Endodermal cell (in vitro differentiated cells): ENCODE data around the gene SETDB2. TPM values are rescaled to one million over a fixed set of nuclear protein-coding genes. Genes with fewer than 3 reads are reported as not detected.

Experiments
- DNase-seq: peaks from one replicate; pipeline ENCODE4 v3.0.0-alpha.2; 2017
- H3K27ac ChIP-seq: 2 replicates; pipeline ENCODE4 v1.5.1; 2013; ENCODE audit warnings: mild to moderate bottlenecking, low read depth, low read length, moderate library complexity
- H3K27me3 ChIP-seq: 2 replicates; pipeline ENCODE4 v1.6.1; 2013; ENCODE audit warnings: mild to moderate bottlenecking, low read length, moderate library complexity; ENCODE audit not compliant: insufficient read depth, control insufficient read depth, poor library complexity, severe bottlenecking
- H3K36me3 ChIP-seq: 2 replicates; pipeline ENCODE4 v1.7.0; 2013; ENCODE audit warnings: mild to moderate bottlenecking, low read length, moderate library complexity; ENCODE audit not compliant: control insufficient read depth, insufficient read depth
- H3K4me1 ChIP-seq: one replicate; pipeline ENCODE4 v1.7.0; 2013; ENCODE audit warnings: low read length; ENCODE audit not compliant: control insufficient read depth, insufficient read depth
- H3K4me3 ChIP-seq: 2 replicates; pipeline ENCODE4 v1.5.1; 2013; ENCODE audit warnings: mild to moderate bottlenecking, low read length, moderate library complexity
- H3K9ac ChIP-seq: 2 replicates; pipeline ENCODE4 v1.6.1; 2013; ENCODE audit warnings: mild to moderate bottlenecking, low read length, moderate library complexity; ENCODE audit not compliant: poor library complexity, severe bottlenecking; ENCODE audit errors: extremely low read depth
- H3K9me3 ChIP-seq: 2 replicates; pipeline ENCODE4 v1.6.1; 2013; ENCODE audit warnings: mild to moderate bottlenecking, low read length, moderate library complexity; ENCODE audit not compliant: control insufficient read depth
- H3K27ac Mint-ChIP-seq: 2 replicates; pipeline ENCODE4 v1.8.0; 2020; ENCODE audit warnings: mixed read lengths
- H3K27me3 Mint-ChIP-seq: 2 replicates; pipeline ENCODE4 v1.8.0; 2021; ENCODE audit warnings: mild to moderate bottlenecking, mixed read lengths; ENCODE audit not compliant: insufficient read depth
- H3K36me3 Mint-ChIP-seq: 2 replicates; pipeline ENCODE4 v1.8.0; 2020; ENCODE audit warnings: low read depth, mixed read lengths
- H3K4me1 Mint-ChIP-seq: 2 replicates; pipeline ENCODE4 v1.8.0; 2020; ENCODE audit warnings: mixed read lengths
- H3K4me3 Mint-ChIP-seq: 2 replicates; pipeline ENCODE4 v1.8.0; 2020; ENCODE audit warnings: mild to moderate bottlenecking, moderate library complexity, mixed read lengths
- H3K9me3 Mint-ChIP-seq: 2 replicates; pipeline ENCODE4 v1.8.0; 2020; ENCODE audit warnings: mild to moderate bottlenecking, mixed read lengths
- WGBS, 2 experiments: methylation state at CpG; one replicate each; pipeline versions ENCODE4 v1.1.5 to v1.1.7; 2013; ENCODE audit warnings: missing lambda C conversion rate in 2 of 2, mixed read lengths in 1 of 2; ENCODE audit not compliant: insufficient coverage in 1 of 2, insufficient read length in 1 of 2; 5-methylcytosine and 5-hydroxymethylcytosine counted together
- total RNA-seq, 2 donors: library from RNA; stranded (reverse); fragmentation: NEBNext Ultra II Directional in 1 of 2; extraction: Animal tissue kit (Norgen Biotek cat#: 25700) in 1 of 2; gene quantifications; 2 replicates in 1 of 2; 3 replicates in 1 of 2; pipeline ENCODE4 v1.2.1, GENCODE V29; 2021
- TF ChIP-seq, protein P1 (sequence below): fragments of 200-600 bp; sonication (generic); conservative IDR thresholded peaks from 2 replicates; pipeline ENCODE4 v1.5.0; 2021; ENCODE audit warnings: antibody characterized with exemption, mild to moderate bottlenecking

SETDB2 gene
- total RNA-seq, 2 donors from 2014 or later: 7.8 to 9.5 TPM

DNA sequence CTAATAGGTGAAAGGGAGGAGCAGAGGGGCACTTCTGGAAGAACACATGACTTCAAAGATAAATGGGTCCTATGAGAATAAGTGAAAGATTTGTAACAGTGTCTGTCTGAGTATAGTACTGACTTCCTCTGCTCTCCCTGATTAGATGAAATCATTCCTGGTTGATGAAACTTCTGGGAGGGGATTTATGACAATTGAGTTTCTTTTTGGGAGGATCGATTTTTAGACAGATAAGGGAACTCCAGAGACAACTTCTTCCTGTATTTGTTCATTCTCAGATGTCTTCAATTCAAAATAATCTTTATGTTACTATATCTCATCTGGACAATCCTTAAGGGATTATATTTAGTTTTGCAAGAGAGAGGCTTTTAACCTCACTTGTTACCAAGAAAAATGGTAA is 20.0 kb downstream of the SETDB2 start:
- peaks cover 73% of the 10 kb centered on the region for H3K36me3 Mint-ChIP-seq
- no peaks in the 10 kb centered on the region for H3K4me1 ChIP-seq
- H3K9me3 ChIP-seq: peaks cover 53% of the 10 kb centered on the region
- 100% methylated on average over 1 of the region's 1 CpG; no CpG with 5 or more reads in 1 of the 2 experiments for WGBS, 2 experiments
- H3K27me3 ChIP-seq: no peaks in the 10 kb centered on the region
- no peak overlapping the region for H3K27ac ChIP-seq
- H3K4me3 ChIP-seq: no peak overlapping the region
- H3K27me3 Mint-ChIP-seq: no peaks in the 10 kb centered on the region
- no peak overlapping the region for H3K9ac ChIP-seq
- H3K4me1 Mint-ChIP-seq: no peaks in the 10 kb centered on the region
- H3K4me3 Mint-ChIP-seq: no peak overlapping the region
- TF ChIP-seq, protein P1, sequence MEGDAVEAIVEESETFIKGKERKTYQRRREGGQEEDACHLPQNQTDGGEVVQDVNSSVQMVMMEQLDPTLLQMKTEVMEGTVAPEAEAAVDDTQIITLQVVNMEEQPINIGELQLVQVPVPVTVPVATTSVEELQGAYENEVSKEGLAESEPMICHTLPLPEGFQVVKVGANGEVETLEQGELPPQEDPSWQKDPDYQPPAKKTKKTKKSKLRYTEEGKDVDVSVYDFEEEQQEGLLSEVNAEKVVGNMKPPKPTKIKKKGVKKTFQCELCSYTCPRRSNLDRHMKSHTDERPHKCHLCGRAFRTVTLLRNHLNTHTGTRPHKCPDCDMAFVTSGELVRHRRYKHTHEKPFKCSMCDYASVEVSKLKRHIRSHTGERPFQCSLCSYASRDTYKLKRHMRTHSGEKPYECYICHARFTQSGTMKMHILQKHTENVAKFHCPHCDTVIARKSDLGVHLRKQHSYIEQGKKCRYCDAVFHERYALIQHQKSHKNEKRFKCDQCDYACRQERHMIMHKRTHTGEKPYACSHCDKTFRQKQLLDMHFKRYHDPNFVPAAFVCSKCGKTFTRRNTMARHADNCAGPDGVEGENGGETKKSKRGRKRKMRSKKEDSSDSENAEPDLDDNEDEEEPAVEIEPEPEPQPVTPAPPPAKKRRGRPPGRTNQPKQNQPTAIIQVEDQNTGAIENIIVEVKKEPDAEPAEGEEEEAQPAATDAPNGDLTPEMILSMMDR: no peak
- DNase-seq: no peak
- peaks cover 59% of the 10 kb centered on the region for H3K36me3 ChIP-seq
- H3K9me3 Mint-ChIP-seq: peaks cover 48% of the 10 kb centered on the region
- H3K27ac Mint-ChIP-seq: no peak overlapping the region

DNA sequence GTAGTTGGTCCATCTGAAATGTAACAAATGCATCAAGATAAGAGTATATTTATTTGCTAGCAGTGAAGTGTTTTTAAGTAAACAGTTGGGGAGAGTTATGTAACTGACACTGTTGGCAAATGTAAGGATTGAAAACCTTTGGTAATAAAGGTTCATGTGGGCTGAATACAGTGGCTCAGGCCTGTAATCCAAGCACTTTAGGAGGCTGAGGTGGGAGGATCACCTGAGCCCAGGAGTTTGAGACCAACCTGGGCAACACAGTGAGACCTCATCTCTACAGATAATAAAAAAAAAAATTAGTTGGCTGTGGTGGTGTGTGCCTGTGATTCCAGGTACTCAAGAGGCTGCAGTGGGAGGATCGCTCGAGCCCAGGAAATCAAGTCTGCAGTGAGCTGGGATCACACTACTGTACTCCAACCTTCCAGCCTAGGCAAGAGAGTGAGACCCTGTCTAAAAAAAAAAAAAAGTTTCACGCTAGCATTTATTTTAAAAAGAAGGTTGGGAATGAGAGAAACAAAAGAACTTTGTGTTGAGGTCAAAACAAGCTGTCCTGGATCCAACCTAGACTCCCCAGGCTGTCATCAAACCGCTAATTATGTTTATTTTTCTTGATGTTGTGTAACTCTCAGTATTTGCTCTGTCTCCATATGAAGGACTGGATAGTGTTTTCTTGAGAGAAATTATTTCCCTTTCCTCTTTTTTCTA is 20.7 kb downstream of the SETDB2 start:
- WGBS, 2 experiments: 95% methylated on average over 4 of the region's 4 CpGs; no CpG with 5 or more reads in 1 of the 2 experiments
- no peaks in the 10 kb centered on the region for H3K4me1 ChIP-seq
- H3K4me3 ChIP-seq: no peak overlapping the region
- TF ChIP-seq, protein P1: no peak
- no peak for DNase-seq
- H3K36me3 Mint-ChIP-seq: peaks cover 73% of the 10 kb centered on the region
- no peaks in the 10 kb centered on the region for H3K27me3 Mint-ChIP-seq
- H3K9me3 Mint-ChIP-seq: peaks cover 48% of the 10 kb centered on the region
- no peaks in the 10 kb centered on the region for H3K27me3 ChIP-seq
- no peak overlapping the region for H3K27ac Mint-ChIP-seq
- peaks cover 53% of the 10 kb centered on the region for H3K9me3 ChIP-seq
- H3K9ac ChIP-seq: no peak overlapping the region
- H3K36me3 ChIP-seq: peaks cover 61% of the 10 kb centered on the region
- H3K4me3 Mint-ChIP-seq: no peak overlapping the region
- H3K27ac ChIP-seq: no peak overlapping the region
- no peaks in the 10 kb centered on the region for H3K4me1 Mint-ChIP-seq

DNA sequence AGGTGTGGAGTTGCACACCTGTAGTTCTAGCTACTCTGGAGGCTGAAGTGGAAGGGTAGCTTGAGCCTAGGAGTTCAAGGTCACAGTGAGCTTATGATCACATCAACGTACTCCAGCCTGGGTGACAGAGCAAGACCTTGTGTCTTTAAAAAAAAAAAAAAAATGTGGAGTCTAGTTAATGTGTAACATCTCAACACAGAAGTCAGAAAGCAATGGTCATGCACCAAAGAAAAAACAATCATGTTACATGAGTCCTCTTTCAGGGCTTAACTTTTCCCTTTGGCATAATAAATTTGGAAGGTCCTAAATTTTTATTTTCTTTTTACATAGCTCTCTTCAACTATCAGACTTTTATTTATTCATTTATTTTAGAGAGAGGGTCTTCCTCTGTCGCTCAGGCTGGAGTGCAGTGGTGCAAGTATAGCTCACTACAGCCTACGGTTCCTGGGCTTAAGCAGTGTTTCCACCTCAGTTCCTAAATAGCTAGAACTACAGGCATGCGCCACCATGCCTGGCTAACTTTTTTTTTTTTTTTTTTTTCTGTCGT is 22.3 kb downstream of the SETDB2 start:
- TF ChIP-seq, protein P1: no peak
- H3K27ac ChIP-seq: no peak overlapping the region
- WGBS, 2 experiments: 73 to 92% methylated on average over 2 to 5 of the region's 5 CpGs
- no peak overlapping the region for H3K9ac ChIP-seq
- H3K27me3 ChIP-seq: no peaks in the 10 kb centered on the region
- no peak for DNase-seq
- H3K27ac Mint-ChIP-seq: no peak overlapping the region
- peaks cover 38% of the 10 kb centered on the region for H3K9me3 ChIP-seq
- no peak overlapping the region for H3K4me3 Mint-ChIP-seq
- no peak overlapping the region for H3K4me3 ChIP-seq
- peaks cover 62% of the 10 kb centered on the region for H3K36me3 Mint-ChIP-seq
- H3K4me1 ChIP-seq: no peaks in the 10 kb centered on the region
- H3K9me3 Mint-ChIP-seq: peaks cover 38% of the 10 kb centered on the region
- H3K36me3 ChIP-seq: peaks cover 51% of the 10 kb centered on the region
- no peaks in the 10 kb centered on the region for H3K27me3 Mint-ChIP-seq
- H3K4me1 Mint-ChIP-seq: no peaks in the 10 kb centered on the region
